GM18505 (cell line): ENCODE results near the gene BCL7A.

Source experiments
- ATAC-seq: cut with Tn5 transposase; IDR thresholded peaks from one replicate; pipeline ENCODE4 v1.9.1; 2021; ENCODE audit not compliant: unreplicated experiment
- POLR2A ChIP-seq: IDR thresholded peaks from 4 replicates; pipeline ENCODE4 v1.6.1; 2011; ENCODE audit warnings: borderline replicate concordance; ENCODE audit not compliant: insufficient read depth, insufficient read length; ENCODE audit errors: extremely low read depth

Gene BCL7A

DNA sequence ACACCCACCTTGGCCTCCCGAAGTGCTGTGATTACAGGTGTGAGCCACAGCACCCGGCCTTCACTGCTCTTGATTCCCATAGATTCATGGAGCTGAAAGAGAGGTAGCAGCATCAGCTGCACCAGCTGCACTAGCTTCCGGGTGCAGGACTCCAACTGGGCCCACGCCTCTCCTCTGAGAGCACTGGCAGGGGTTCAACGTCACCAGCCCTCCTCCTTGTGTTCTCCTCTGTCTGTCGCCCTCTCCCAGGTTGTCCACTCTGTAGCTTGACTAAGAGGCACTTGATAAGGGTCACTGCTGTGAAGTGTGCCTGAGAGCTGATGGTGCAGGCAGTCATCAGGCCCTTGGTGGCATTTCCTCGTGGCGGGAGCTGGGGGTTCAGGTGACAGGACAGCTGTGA is 85.2 kb downstream of the BCL7A start:
- no peak for ATAC-seq
- no peak for TF ChIP-seq POLR2A

DNA sequence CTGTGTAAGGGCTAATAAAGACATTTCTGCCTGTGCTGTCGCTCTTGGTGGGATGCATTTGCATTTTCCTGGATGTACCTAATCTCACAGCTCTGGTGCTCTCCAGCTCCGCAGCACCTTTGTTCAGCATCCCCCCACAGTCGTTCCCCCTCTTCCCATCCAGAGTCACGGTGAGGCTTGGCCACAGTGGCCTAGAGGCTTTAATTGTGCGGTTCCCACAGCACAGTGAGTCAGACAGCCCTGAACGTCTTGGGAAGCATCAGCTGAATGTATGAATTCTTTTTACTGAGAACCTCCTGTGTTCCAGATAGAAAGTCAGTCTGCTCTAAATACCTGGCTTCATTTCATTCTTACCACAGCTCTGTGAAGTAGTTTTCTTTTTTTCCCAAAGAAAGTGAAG is 85.6 kb downstream of the BCL7A start:
- no peak for TF ChIP-seq POLR2A
- no peak for ATAC-seq

DNA sequence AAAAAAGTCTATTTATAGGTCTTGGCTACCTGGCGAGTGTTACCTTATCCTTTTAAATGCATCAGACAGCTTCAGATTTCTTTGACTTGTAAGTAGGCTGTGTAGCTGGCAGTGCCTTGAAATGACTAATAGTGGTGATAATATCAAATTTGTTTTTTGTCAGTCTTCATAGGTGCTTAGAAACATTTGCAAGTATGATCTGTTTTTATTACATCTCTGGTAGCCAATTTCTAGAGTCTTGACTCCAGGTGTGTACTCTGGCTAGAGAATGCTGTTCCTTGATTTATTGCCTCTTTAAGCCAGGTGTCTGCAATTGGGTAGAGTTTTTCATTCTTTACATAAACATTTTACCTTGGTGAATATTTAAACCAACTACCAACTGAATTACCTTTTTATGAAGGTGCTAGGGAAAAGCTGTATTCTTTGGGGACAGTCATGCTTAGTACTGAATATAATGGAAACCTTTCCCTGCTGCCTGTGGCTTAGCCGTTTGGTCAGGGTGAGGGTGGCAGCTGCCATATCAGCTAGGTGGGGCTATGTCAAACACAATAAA is 89.5 kb downstream of the BCL7A start:
- ATAC-seq, result no peak
- TF ChIP-seq POLR2A, result no peak
